ENCODE results near the gene FOXI1.

FOXI1 gene

DNA sequence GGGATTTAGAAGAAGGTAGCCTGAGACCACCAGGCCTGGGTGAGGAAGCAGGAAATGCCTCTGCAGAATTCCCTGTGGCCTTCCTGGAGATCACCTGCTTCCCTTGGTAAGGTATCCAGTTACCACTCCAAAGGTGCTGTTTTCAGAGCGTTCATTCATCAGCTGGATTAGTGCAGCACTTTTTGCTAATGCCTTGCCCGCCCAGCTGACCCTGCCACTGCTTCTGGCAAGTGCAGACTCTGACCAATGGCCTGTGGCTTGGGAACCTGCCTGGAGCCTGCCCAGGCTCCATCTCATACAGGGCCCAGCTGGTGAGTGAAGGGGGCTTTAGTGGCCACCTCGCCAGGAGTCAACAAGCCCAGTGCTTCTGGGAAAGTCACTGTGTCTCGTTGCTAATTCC is 48.6 kb downstream of the FOXI1 start:
- ChIA-PET POLR2A (ENCODE audit: low non-redundant PET) (no interaction called here), CTCF (interaction anchor here (0.7 kb wide), 1 partner anchor 174 kb away, joined by 3 read pairs; the partner anchor contains the start of gene INSYN2B)
- H3K27ac ChIP-seq: no peak overlapping the region
- no peak for TF ChIP-seq CTCF (conservative IDR thresholded peaks at IDR 0.05; ENCODE audit: low read depth)
- DNase-seq (ENCODE audit: low spot score): no peak

DNA sequence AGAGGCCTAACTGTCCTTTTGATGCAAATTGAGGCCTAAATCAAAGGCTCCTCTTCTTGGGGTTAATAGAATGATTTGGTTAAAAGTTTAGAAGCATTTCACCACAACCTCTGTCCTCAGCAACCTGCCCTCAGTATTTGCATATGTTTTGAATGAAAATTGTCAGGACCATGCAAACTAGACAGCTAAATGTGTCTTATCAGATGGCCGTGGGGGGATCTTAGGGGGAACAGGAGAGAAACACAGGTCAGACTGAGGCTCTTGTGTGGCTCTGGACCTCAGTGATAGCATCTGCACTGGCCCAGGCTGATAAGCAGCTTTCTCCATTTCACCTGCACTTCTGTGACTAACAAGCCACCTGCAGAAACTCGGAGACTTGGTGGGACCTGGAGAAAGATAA is 49.0 kb downstream of the FOXI1 start:
- TF ChIP-seq CTCF (conservative IDR thresholded peaks at IDR 0.05; ENCODE audit: low read depth): no peak
- H3K27ac ChIP-seq: no peak overlapping the region
- ChIA-PET CTCF (interaction anchor here (0.7 kb wide), 1 partner anchor 174 kb away, joined by 3 read pairs; the partner anchor contains the start of gene INSYN2B), POLR2A (ENCODE audit: low non-redundant PET) (no interaction called here)
- no peak for DNase-seq (ENCODE audit: low spot score)

DNA sequence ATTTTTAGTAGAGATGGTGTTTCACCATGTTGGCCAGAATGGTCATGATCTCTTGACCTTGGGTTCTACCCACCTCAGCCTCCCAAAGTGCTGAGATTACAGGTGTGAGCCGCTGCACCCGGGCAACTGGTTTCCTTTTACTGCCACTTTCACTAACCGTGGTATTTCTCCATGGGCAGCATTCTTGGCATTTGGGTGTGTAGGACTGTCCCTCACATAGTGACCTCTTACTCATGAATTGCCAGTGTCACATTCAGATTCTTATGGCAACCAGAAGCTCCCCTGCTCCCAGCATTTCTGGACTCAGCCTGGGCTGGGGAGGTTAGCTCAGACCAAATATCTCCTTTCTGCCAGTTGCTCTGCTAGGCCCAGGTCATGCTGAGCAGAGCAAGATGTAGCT is 50.1 kb downstream of the FOXI1 start:
- CTCF ChIA-PET: interaction anchor here (0.5 to 1.2 kb wide), 2 partner anchors 28 to 1904 kb away, joined by 3 read pairs; no protein-coding TSS in a partner anchor
- H3K27ac ChIP-seq: no peak overlapping the region
- DNase-seq (ENCODE audit: low spot score): no peak
- POLR2A ChIA-PET (ENCODE audit: low non-redundant PET): no interaction called here
- no peak for TF ChIP-seq CTCF (conservative IDR thresholded peaks at IDR 0.05; ENCODE audit: low read depth)

DNA sequence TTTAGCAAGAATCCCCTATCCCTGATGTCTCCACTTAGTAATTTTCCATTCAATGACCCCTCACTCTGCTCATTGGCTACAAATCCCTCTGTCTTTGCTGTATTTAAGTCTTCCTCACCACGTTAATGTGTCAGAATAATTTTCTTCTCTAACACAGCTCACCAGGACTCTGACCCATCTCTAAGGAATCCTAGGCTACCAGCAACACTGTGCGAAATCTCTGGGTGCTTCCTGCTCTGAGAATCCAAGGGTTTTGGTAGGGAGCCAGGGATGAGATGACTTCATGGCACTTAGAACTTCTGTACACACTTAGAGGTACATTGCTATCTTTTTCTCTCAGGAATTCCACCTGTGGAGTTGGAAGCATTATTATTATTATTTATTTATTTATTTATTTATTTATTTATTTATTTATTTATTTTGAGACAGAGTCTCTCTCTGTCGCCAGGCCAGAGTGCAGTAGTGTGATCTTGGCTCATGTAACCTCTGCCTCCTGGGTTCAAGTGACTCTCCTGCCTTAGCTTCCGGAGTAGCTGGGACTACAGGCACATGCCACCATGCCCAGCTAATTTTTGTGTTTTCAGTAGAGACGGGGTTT is 53.5 kb downstream of the FOXI1 start:
- no peak for TF ChIP-seq CTCF (conservative IDR thresholded peaks at IDR 0.05; ENCODE audit: low read depth)
- no peak for DNase-seq (ENCODE audit: low spot score)
- ChIA-PET POLR2A (ENCODE audit: low non-redundant PET) (no interaction called here), CTCF (no interaction called here)
- no peak overlapping the region for H3K27ac ChIP-seq

All from RWPE1 (cell line).